ENCODE measurements around the gene HNRNPD. TPM values are rescaled to one million over a fixed set of nuclear protein-coding genes. Genes with fewer than 3 reads are reported as not detected.
"Not testable (repeated sequence)": the region's sequence is repeated elsewhere in the genome, so short reads cannot be mapped to it uniquely, and the experiment has no call there.

HNRNPD gene
- total and polyA plus RNA-seq, 9 donors, result 85.1 to 520 (median 185) TPM

DNA sequence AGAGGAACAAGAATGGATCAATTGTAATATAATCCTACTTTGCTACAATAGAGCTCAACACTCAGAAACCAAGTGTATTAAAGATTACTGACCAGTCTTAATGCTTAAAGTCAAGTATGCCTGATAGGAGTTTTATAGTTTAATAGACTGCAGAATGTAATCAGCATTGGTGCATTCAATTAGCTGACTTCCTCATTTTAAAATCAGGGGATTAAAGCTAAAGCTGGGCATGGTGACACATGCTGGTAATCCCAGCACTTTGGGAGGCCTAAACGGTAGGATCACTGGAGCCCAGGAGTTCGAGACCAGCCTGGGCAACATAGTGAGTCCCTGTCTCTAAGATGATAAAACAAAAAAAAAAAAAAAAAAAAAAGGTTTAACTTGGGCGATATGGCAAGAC is 45.7 kb upstream of the HNRNPD start:
- no peaks in the 10 kb centered on the region for H3K4me1 ChIP-seq (ENCODE audit: insufficient read depth)
- no peak overlapping the region for H3K4me3 ChIP-seq
- no peak overlapping the region for H3K27ac ChIP-seq
- TF ChIP-seq, protein P1, sequence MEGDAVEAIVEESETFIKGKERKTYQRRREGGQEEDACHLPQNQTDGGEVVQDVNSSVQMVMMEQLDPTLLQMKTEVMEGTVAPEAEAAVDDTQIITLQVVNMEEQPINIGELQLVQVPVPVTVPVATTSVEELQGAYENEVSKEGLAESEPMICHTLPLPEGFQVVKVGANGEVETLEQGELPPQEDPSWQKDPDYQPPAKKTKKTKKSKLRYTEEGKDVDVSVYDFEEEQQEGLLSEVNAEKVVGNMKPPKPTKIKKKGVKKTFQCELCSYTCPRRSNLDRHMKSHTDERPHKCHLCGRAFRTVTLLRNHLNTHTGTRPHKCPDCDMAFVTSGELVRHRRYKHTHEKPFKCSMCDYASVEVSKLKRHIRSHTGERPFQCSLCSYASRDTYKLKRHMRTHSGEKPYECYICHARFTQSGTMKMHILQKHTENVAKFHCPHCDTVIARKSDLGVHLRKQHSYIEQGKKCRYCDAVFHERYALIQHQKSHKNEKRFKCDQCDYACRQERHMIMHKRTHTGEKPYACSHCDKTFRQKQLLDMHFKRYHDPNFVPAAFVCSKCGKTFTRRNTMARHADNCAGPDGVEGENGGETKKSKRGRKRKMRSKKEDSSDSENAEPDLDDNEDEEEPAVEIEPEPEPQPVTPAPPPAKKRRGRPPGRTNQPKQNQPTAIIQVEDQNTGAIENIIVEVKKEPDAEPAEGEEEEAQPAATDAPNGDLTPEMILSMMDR (IDR thresholded peaks at IDR 0.05), result no peak
- no peak for TF ChIP-seq EP300 (IDR thresholded peaks at IDR 0.05)
- TF ChIP-seq POLR2A (IDR thresholded peaks at IDR 0.05), result no peak
- H3K27me3 ChIP-seq, result no peaks in the 10 kb centered on the region
- DNase-seq, result no peak
- no peaks in the 10 kb centered on the region for H3K36me3 ChIP-seq
- no peaks in the 10 kb centered on the region for H3K9me3 ChIP-seq
- intact Hi-C loops (cut with DNase I), result no loop called here
- WGBS, 3 donors, result 61 to 86% (median 76%) methylated on average over 3 of the region's 3 CpGs

DNA sequence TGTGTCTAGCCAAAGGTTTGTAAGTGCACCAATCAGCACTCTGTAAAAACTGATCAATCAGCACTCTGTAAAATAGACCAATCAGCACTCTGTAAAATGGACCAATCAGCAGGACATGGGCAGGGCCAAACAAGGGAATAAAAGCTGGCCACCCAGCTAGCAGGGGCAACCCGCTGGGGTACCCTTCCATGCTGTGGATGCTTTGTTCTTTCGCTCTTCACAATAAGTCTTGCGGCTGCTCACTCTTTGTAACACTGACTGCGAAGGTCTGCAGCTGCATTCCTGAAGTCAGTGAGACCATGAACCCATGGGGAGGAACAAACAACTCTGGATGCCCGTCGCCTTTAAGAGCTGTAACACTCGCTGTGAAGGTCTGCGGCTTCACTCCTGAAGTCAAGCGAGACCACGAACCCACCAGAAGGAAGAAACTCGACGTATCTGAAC is 42.2 kb upstream of the HNRNPD start:
- intact Hi-C loops (cut with DNase I), result no loop called here
- 84 to 91% (median 88%) methylated on average over 12 of the region's 12 CpGs for WGBS, 3 donors

GRCh38 chr4:82415061-82415460 is 41.3 kb upstream of the HNRNPD start:
- H3K36me3 ChIP-seq; H3K4me3 ChIP-seq; DNase-seq; H3K9me3 ChIP-seq; H3K4me1 ChIP-seq (ENCODE audit: insufficient read depth); H3K27me3 ChIP-seq; intact Hi-C loops (cut with DNase I); H3K27ac ChIP-seq: not testable (repeated sequence)
- 96 to 97% (median 97%) methylated on average over 11 of the region's 11 CpGs for WGBS, 3 donors

More for the DNA sequence above, 42.2 kb upstream of the HNRNPD start:
- Histone ChIP-seq H3K4me1 (ENCODE audit: insufficient read depth) (no peaks in the 10 kb centered on the region), H3K36me3 (no peaks in the 10 kb centered on the region), H3K27me3 (no peaks in the 10 kb centered on the region), H3K27ac (no peak overlapping the region), H3K4me3 (no peak overlapping the region), H3K9me3 (no peaks in the 10 kb centered on the region)
- DNase-seq, result no peak
- TF ChIP-seq, protein P1 (IDR thresholded peaks at IDR 0.05), result no peak
- TF ChIP-seq POLR2A (IDR thresholded peaks at IDR 0.05) (no peak), EP300 (IDR thresholded peaks at IDR 0.05) (no peak)

DNA sequence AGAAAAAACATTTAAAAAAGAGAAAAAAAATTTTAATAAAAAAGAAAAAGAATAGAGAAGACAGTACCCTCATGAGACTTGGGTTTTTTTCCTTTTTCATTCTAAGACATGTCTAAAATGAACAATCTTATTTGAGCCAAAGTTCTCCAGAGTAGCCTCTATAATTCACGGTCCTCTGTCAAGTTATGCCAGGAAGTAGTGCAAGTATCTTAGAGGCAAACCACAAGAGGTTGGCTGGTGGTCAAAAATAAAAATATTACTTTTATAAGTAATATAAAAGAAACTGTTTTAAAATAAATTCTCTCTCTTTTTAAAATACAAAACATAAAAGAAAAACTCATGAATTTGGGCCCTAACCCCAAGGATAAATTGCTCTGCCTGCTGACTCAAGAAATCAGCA is 29.9 kb upstream of the HNRNPD start:
- no peaks in the 10 kb centered on the region for H3K36me3 ChIP-seq
- H3K27ac ChIP-seq, result peak overlapping the region in 1 of 2 donors; percentile 33
- intact Hi-C loops (cut with DNase I), result no loop called here
- H3K4me1 ChIP-seq (ENCODE audit: insufficient read depth), result peaks cover 6% of the 10 kb centered on the region
- TF ChIP-seq, protein P1 (IDR thresholded peaks at IDR 0.05), result no peak
- TF ChIP-seq POLR2A (IDR thresholded peaks at IDR 0.05) (no peak), EP300 (IDR thresholded peaks at IDR 0.05) (no peak)
- no peak for DNase-seq
- WGBS, 3 donors, result 4 to 25% (median 17%) methylated on average over 1 of the region's 1 CpG
- H3K4me3 ChIP-seq, result no peak overlapping the region
- H3K27me3 ChIP-seq, result peaks cover 5% of the 10 kb centered on the region
- H3K9me3 ChIP-seq, result no peaks in the 10 kb centered on the region

- WGBS, 3 donors, result 95 to 96% (median 96%) methylated on average over 17 of the region's 17 CpGs
- Histone ChIP-seq H3K9me3 (no peaks in the 10 kb centered on the region), H3K36me3 (no peaks in the 10 kb centered on the region), H3K27ac (no peak overlapping the region), H3K4me3 (no peak overlapping the region), H3K27me3 (peaks cover 5% of the 10 kb centered on the region), H3K4me1 (ENCODE audit: insufficient read depth) (peaks cover 6% of the 10 kb centered on the region)
- intact Hi-C loops (cut with DNase I), result no loop called here
- TF ChIP-seq EP300 (IDR thresholded peaks at IDR 0.05) (no peak), POLR2A (IDR thresholded peaks at IDR 0.05) (no peak)
- TF ChIP-seq, protein P1 (IDR thresholded peaks at IDR 0.05), result no peak
- DNase-seq, result no peak
Observed at GRCh38 chr4:82402196-82402775, 28.5 kb upstream of the HNRNPD start.
